ENCODE results near the gene SOHLH1. TPM values are rescaled to one million over a fixed set of nuclear protein-coding genes. Genes with fewer than 3 reads are reported as not detected.
"Not testable (repeated sequence)": the region's sequence is repeated elsewhere in the genome, so short reads cannot be mapped to it uniquely, and the experiment has no call there.

The SOHLH1 gene
- total RNA-seq, 2 donors from 2014 or later: not detected

GRCh38 chr9:135689011-135689410 is 10.3 kb downstream of the SOHLH1 start:
- intact Hi-C loops (cut with DNase I, micrococcal nuclease): no loop called here
- no peak for DNase-seq
- no peak for ATAC-seq

DNA sequence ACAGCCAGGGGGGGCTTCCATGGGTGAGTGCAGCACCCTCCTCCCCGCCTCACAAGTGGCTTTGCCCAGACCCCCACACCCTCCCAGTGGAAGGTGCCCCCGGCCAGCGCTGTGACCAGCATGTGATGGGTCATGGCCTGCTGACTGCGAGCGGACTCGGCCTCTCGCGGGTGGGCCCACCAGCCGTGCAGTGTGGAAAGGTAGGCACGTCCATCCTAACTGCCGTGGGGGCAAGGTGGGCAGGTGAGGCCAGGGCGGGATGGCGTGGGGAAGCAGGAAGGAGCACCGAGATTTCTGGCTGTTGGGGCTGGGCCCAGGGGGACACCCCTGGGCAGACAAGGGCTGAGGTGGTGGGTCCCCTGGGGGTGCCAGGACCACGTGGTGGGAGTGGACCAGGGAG is 12.1 kb downstream of the SOHLH1 start:
- ATAC-seq (no peak), DNase-seq (no peak)
- intact Hi-C loops (cut with DNase I, micrococcal nuclease): no loop called here

DNA sequence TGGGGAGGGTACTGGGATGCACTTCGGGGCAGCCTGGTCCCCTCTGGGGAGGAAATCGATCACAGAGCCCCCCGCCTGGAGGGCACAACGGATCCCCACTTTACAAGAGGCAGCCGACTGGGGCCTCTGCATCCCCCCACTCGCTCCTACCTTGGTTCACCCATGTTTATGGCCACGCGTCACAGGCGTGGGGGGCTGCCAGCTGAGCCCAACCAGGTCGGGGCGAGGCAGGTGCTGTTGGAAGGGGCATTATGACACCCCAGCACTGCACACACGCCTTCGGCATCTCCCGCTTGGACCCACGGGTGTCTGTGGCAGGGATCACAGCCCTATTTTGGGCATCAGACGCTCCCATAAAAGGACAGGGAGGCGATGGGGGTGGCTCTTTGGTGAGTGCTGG is 14.6 kb downstream of the SOHLH1 start:
- no peak for ATAC-seq
- intact Hi-C loops (cut with DNase I, micrococcal nuclease): no loop called here
- no peak for DNase-seq

DNA sequence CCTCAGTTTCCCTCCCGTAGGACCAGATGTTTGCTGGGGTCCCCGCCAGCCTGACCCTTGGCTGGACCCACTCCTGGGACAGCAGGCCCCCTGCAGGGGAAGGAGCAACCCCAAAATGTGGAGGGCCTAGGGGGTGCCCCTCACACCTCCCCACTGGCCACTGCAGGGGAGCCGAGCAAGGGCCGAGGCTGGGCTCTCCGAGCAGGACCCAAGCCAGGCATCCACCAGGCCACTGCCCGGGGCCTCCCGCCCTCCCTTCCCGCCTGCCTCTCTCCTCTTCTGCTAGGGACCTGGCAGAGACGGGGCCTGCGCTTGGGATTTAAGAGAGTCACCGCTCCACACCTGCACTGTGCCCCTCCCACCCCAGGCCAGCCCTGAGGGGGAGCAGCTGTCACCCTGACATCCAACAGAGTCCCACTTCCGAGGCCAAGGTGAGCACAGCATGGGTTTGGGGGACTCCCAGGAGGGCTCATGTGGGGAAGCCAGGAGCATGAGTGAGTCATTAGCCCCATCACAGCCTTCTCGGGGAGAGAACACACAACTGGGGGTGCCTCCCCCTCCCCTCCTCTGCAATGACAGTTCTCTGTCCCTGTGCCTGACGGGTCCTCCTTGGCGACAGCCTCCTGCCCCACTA is 15.8 kb downstream of the SOHLH1 start:
- intact Hi-C loops (cut with DNase I, micrococcal nuclease): no loop called here
- ATAC-seq (no peak), DNase-seq (no peak)

- intact Hi-C loops (cut with DNase I, micrococcal nuclease): no loop called here
- DNase-seq (no peak), ATAC-seq (no peak)
Measured at GRCh38 chr9:135681161-135681560, 18.1 kb downstream of the SOHLH1 start.

GRCh38 chr9:135680056-135680455 is 19.2 kb downstream of the SOHLH1 start:
- DNase-seq: no peak
- intact Hi-C loops (cut with DNase I, micrococcal nuclease): no loop called here
- no peak for ATAC-seq

DNA sequence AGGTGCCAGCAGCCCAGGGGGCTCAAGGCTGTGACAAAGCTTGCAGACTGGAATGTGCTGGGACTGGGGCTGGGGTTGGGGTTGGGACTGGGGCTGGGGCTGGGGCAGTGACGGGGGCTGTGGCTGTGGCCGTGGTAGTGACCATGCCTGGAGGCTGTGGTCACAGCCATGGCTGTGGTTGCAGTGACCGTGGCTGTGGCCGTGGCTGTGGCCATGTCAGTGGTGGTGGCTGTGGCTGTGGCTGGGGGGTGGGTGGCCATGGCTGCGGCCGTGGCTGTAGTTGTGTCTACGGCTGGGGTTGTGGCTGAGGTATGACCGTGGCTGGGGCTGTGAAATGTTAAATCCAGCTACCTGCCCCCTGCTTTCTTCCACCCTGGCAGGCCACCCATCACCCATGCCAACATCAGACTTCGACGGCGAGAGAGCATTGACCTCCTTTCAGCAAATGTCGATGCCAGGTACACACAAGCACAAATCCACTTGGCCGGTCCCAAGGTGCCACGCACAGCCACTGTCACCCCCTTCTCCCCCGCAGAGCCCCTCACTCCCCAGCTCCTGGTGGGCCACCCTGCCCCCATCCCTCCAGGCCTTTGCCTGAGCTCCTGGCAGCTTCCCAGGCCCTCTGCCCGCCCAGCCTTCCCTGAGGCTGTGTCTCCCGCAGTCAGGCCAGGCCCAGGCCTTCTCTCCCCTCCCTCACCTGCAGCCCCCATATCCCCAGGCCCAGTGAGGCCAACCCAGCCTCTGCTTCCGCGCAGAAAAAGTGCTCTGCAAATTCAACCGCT is 20.9 kb downstream of the SOHLH1 start:
- no peak for ATAC-seq
- DNase-seq: no peak
- intact Hi-C loops (cut with DNase I, micrococcal nuclease): no loop called here

- no peak for DNase-seq
- ATAC-seq: no peak
- intact Hi-C loops (cut with DNase I, micrococcal nuclease): no loop called here
Measured at GRCh38 chr9:135677641-135678168, 21.6 kb downstream of the SOHLH1 start.

DNA sequence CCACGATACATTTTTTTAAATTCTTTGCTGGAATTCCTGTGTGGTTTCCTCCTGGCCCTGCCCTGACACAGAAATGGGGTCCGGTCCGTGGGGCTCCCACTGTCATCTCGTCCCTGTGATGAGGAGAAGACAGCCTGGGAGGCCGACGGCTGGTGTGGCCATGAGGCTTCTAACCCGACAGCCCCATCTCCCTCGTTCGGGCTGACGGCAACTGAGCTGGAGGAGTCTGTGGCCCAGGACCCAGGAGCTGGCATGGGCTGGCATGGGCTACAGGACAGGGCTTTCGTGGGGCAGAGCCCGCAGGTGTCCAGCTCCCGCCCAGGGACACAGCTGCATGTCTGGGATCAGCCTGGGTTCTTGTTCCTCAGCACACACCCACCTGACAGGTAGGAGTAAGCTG is 22.4 kb downstream of the SOHLH1 start:
- intact Hi-C loops (cut with DNase I, micrococcal nuclease): no loop called here
- no peak for ATAC-seq
- DNase-seq: no peak

DNA sequence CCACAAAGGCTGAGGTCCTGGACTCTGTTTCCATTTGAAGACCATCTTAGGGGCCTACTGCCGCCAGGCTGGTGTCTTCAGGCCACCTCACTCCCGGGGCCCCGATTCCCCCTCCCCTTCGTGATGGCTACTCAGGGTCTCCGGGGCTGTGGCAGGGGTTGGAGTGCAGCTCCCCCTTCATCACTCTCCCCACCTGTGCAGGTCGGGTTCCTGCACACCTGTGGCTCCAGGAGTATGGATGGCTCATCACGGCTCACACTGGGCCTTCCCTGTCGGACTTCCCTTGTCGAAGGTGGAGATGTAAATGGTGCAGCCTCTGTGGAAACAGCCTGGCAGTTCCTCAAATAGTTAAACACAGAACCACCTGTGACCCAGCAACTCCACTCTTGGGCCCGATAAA is 24.3 kb downstream of the SOHLH1 start:
- DNase-seq (no peak), ATAC-seq (no peak)
- intact Hi-C loops (cut with DNase I, micrococcal nuclease): no loop called here

DNA sequence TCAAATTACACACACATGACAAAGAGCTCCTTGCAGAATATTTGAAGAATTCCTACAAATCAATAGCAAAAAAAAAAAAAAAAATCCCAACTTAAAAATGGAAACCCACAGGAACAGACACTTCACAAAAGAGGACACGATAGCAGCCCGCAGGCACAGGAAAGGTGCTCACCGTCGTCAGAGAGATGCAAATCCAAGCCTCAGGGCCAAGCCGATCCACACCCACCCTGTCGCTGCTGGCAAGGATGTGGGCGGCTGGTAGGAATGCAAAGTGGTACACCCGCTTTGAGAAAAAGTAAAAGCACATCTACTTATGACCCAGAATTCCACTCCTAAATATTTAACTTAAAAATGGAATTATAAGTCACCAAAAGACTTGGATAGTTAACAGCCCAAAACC is 25.3 kb downstream of the SOHLH1 start:
- intact Hi-C loops (cut with DNase I, micrococcal nuclease): no loop called here
- ATAC-seq (no peak), DNase-seq (no peak)

- DNase-seq; ATAC-seq; intact Hi-C loops (cut with DNase I, micrococcal nuclease): not testable (repeated sequence)
Measured at GRCh38 chr9:135672786-135673185, 26.5 kb downstream of the SOHLH1 start.

DNA sequence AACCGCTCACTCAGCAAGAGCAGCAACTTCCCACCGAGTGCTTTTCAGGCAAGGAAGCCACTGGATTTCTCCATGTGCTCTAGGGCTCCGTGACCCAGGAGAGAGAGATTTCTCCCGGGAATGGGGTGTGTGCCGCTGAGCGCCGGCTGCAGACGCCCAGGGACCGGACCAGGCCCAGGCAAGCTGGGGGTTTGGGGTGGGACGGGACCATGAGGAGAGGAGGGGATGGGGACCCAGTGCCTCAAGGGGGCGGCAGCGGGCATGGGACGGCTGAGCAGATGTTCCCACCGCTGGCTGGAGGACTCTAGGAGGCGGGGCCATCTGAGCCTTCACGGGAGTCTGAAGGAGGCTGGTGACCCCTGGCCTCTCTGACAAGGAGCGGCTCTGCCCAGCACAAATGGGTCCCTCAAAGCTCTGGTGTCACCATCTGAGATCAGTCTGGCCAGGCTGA is 27.7 kb downstream of the SOHLH1 start:
- DNase-seq: no peak
- ATAC-seq: no peak
- intact Hi-C loops (cut with DNase I, micrococcal nuclease): no loop called here

DNA sequence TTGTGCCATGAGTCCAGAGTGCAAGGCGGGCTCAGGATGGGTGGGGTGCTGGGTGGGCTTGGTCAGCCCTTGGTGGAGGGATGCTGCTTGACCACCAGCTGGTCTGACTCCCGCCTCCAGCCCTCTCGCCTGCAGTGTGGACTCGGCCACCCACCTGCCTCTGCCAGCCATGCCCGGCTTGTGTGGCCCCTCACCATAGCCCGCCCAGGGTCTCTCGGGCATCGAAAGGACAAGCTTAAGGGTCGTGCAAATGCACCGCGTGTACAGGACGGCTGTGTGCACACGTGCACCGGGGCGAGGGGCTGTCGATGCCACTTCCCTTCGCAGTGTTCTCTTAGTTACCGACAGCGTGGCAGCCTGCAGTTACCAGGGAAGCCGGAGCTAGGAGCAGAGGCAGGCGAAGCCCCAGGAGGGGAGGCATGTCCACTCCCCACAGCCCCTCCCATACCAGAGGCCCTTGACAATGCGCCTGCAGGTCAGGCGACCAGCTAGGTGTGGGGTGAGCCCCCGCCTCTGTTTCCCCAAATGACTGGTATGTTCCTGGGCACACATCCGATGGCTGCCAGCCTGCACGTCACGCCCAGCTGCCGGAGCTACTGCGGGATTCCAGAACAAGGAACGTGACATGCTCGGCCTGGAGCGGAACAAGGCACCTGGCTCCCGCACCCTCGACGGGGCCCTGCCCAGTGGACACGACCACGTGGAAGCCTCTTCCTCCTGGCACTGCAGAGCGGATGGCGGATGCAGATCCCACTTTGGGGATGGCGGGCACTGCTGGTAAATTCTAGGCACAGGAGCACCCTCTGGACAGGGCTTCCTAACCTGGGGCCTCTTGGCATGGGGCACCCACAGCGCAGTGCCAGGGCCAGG is 28.3 kb downstream of the SOHLH1 start:
- no peak for ATAC-seq
- no peak for DNase-seq
- intact Hi-C loops (cut with DNase I, micrococcal nuclease): no loop called here

DNA sequence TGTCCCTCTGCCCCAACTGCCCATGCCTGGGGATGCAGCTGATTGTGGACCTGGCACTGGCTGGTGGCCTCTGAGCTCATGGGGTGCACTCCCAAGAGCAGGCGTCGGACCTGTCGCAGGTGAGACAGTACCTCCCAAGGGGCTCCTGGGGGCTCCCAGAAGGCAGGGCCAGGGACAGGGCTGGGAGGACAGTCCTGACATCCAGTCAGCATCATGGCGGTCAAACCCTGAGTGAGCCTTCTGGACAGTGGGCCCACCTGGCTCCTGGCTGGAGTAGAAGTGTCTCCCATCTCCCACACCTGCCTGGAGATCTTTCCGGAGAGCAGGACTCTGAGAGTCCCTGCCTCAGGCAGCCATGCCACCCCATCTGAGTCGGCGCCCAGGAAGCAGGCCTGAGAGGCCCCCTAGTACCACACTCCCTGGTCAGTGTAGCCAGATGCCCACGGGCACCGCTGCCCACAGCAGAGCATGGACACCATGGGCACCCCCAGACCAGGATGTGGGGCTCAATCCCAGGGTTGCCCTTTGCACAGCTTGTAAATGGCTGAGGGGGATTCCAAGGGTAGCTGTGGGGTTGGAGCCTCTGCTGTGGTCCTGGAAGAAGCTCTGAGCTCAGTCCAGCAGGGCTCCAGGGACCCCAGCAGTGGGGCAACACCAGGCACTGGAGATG is 29.5 kb downstream of the SOHLH1 start:
- ATAC-seq: no peak
- DNase-seq: no peak
- intact Hi-C loops (cut with DNase I, micrococcal nuclease): no loop called here

DNA sequence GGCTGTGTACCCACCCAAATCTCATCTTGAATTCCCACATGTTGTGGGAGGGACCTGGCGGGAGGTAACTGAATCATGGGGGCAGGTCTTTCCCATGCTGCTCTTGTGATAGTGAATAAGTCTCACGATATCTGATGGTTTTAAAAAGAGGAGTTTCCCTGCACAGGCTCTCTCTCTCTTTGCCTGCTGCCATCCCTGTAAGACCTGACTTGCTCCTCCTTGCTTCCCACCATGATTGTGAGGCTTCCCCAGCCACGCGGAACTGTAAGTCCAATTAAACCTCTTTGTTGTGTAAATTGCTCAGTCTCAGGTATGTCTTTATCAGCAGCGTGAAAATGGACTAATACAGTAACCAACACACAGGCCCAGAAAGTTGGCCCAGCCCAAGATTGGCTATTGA is 30.3 kb downstream of the SOHLH1 start:
- DNase-seq; ATAC-seq; intact Hi-C loops (cut with DNase I, micrococcal nuclease): not testable (repeated sequence)

DNA sequence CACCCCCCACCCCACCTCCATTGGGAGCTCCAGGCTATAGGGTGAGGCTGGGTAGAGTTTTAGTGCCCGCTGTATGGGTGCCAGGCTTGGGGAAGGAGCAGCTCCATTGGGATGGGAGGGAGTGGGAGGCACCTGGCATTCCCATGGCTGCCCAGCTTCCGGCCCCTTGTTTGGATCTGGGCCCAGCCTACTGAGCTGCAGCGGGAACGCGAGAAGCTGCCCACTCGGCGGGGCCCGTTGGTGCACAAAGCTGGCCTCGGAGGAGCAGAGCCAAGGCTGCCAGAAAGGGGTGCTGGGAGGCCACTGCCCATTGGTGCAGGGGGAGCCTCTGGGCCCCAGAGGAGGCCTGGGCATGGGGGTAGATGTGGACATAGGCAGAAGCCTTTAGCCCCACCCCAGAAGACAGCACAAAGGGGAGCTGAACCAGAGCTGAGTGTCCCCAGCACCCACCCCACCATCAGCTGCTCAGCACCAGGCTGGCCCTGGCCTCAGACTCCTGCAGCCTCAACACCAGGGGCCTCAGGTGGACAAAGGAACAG is 31.7 kb downstream of the SOHLH1 start:
- intact Hi-C loops (cut with DNase I, micrococcal nuclease): no loop called here
- DNase-seq (no peak), ATAC-seq (no peak)

- intact Hi-C loops (cut with DNase I, micrococcal nuclease): no loop called here
- no peak for DNase-seq
- no peak for ATAC-seq
Measured at GRCh38 chr9:135666534-135667462, 32.5 kb downstream of the SOHLH1 start.
